ENCODE data around the gene DHRS2. TPM values are rescaled to one million over a fixed set of nuclear protein-coding genes. Genes with fewer than 3 reads are reported as not detected.

The DHRS2 gene
- total RNA-seq, 1 donor from 2014 or later = not detected

DNA sequence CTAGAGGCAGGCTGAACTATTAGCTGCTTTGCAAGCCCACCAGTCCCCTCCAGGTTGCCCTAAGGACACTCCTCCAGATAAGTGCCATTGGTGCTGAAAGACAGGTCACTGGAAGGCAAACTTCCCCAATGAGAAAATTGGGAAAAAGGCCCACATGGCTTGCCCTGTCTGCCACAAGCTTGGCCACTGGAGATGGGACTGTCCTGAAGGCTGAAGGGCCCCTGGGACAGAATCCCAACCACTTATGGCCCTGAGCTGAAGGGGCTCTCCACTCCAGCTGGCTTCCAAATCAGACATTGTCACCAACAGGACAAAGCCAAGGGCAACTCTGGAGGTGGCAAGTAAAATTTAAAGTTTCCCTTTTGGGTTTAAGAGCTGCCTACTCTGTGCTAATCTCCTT, 12.2 kb upstream of the DHRS2 start:
- H3K4me1 Mint-ChIP-seq (ENCODE audit: low read depth) = no peaks in the 10 kb centered on the region
- H3K36me3 Mint-ChIP-seq (ENCODE audit: low read depth) = no peaks in the 10 kb centered on the region
- H3K9me3 Mint-ChIP-seq (ENCODE audit: low read depth) = peaks cover 13% of the 10 kb centered on the region
- no peak for DNase-seq (ENCODE audit: low spot score)
- H3K27ac Mint-ChIP-seq (ENCODE audit: unreplicated experiment) = no peak overlapping the region
- peaks cover 20% of the 10 kb centered on the region for H3K27me3 Mint-ChIP-seq (ENCODE audit: low read depth)
- TF ChIP-seq, protein P1, sequence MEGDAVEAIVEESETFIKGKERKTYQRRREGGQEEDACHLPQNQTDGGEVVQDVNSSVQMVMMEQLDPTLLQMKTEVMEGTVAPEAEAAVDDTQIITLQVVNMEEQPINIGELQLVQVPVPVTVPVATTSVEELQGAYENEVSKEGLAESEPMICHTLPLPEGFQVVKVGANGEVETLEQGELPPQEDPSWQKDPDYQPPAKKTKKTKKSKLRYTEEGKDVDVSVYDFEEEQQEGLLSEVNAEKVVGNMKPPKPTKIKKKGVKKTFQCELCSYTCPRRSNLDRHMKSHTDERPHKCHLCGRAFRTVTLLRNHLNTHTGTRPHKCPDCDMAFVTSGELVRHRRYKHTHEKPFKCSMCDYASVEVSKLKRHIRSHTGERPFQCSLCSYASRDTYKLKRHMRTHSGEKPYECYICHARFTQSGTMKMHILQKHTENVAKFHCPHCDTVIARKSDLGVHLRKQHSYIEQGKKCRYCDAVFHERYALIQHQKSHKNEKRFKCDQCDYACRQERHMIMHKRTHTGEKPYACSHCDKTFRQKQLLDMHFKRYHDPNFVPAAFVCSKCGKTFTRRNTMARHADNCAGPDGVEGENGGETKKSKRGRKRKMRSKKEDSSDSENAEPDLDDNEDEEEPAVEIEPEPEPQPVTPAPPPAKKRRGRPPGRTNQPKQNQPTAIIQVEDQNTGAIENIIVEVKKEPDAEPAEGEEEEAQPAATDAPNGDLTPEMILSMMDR (IDR thresholded peaks at IDR 0.05) = no peak
- no peak overlapping the region for H3K4me3 Mint-ChIP-seq (ENCODE audit: unreplicated experiment)

- no peak overlapping the region for H3K4me3 Mint-ChIP-seq (ENCODE audit: unreplicated experiment)
- peaks cover 13% of the 10 kb centered on the region for H3K9me3 Mint-ChIP-seq (ENCODE audit: low read depth)
- H3K27ac Mint-ChIP-seq (ENCODE audit: unreplicated experiment) = no peak overlapping the region
- H3K4me1 Mint-ChIP-seq (ENCODE audit: low read depth) = no peaks in the 10 kb centered on the region
- TF ChIP-seq, protein P1 (IDR thresholded peaks at IDR 0.05) = no peak
- peaks cover 10% of the 10 kb centered on the region for H3K27me3 Mint-ChIP-seq (ENCODE audit: low read depth)
- H3K36me3 Mint-ChIP-seq (ENCODE audit: low read depth) = no peaks in the 10 kb centered on the region
- DNase-seq (ENCODE audit: low spot score) = no peak
Measured at GRCh38 chr14:23624830-23625404, 11.2 kb upstream of the DHRS2 start.

GRCh38 chr14:23626946-23627345, 9.2 kb upstream of the DHRS2 start:
- Mint-ChIP-seq H3K27me3 (ENCODE audit: low read depth) (peaks cover 4% of the 10 kb centered on the region), H3K4me3 (ENCODE audit: unreplicated experiment) (no peak overlapping the region)
- no peak for DNase-seq (ENCODE audit: low spot score)

GRCh38 chr14:23627961-23628360, 8.2 kb upstream of the DHRS2 start:
- Mint-ChIP-seq H3K4me3 (ENCODE audit: unreplicated experiment) (no peak overlapping the region), H3K9me3 (ENCODE audit: low read depth) (peaks cover 13% of the 10 kb centered on the region), H3K36me3 (ENCODE audit: low read depth) (no peaks in the 10 kb centered on the region), H3K27me3 (ENCODE audit: low read depth) (peaks cover 7% of the 10 kb centered on the region), H3K27ac (ENCODE audit: unreplicated experiment) (no peak overlapping the region), H3K4me1 (ENCODE audit: low read depth) (peaks cover 10% of the 10 kb centered on the region)
- DNase-seq (ENCODE audit: low spot score) = no peak
- TF ChIP-seq, protein P1 (IDR thresholded peaks at IDR 0.05) = no peak

More at GRCh38 chr14:23626946-23627345, 9.2 kb upstream of the DHRS2 start:
- peaks cover 6% of the 10 kb centered on the region for H3K4me1 Mint-ChIP-seq (ENCODE audit: low read depth)
- H3K9me3 Mint-ChIP-seq (ENCODE audit: low read depth) = peaks cover 13% of the 10 kb centered on the region
- TF ChIP-seq, protein P1 (IDR thresholded peaks at IDR 0.05) = no peak
- no peak overlapping the region for H3K27ac Mint-ChIP-seq (ENCODE audit: unreplicated experiment)
- no peaks in the 10 kb centered on the region for H3K36me3 Mint-ChIP-seq (ENCODE audit: low read depth)

DNA sequence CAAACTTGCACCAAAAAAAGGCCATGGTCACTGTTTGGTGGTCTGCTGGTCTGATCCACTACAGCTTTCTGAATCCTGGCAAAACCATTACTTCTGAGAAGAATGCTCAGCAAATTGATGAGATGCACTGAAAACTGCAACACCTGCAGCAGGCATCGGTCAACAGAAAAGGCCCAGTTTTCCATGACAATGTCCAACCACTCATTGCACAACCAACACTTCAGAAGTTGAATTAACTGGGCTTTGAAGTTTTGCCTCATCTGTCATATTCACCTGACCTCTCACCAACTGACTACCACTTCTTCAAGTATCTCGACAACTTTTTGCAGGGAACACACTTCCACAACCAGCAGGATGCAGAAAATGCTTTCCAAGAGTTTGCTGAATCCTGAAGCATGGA, 7.0 kb upstream of the DHRS2 start:
- DNase-seq (ENCODE audit: low spot score) = no peak
- Mint-ChIP-seq H3K4me3 (ENCODE audit: unreplicated experiment) (no peak overlapping the region), H3K27me3 (ENCODE audit: low read depth) (peaks cover 12% of the 10 kb centered on the region), H3K4me1 (ENCODE audit: low read depth) (peaks cover 10% of the 10 kb centered on the region), H3K9me3 (ENCODE audit: low read depth) (peaks cover 12% of the 10 kb centered on the region), H3K36me3 (ENCODE audit: low read depth) (no peaks in the 10 kb centered on the region), H3K27ac (ENCODE audit: unreplicated experiment) (no peak overlapping the region)
- TF ChIP-seq, protein P1 (IDR thresholded peaks at IDR 0.05) = no peak
